HG03103 (cell line): ENCODE data around the gene IL1R1.

Experiments used
- ATAC-seq: cut with Tn5 transposase; IDR thresholded peaks from one replicate; pipeline ENCODE4 v1.9.1; 2021; ENCODE audit warnings: low read depth; ENCODE audit not compliant: unreplicated experiment

Gene IL1R1

DNA sequence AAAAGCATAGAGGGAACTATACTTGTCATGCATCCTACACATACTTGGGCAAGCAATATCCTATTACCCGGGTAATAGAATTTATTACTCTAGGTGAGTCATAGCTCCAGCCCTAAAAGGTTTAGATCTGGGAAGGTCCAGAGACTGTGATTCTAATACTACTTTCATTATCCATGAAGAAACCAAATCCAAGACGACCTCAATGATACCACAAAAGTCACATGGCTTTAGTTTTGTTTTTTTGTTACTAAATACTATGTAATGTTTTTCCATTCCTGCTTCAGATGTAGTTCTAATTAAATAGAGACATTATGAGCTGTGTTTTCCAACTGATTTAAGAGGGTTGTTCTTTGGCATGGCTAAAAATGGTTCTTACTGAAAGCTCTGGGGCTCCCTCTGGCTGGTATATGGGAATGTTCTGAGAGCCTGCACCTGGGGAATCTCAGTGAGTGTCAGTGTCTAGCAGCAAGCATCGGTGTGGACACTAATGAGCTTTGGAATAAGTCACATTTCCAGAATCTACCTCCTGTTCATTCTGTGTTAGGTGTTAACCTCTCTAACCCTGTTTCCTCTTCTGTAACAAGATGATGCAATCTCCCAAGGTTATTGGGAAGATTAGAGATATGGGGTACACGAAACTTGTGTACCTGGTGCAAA lies 23.8 kb downstream of the IL1R1 start:
- ATAC-seq: no peak

DNA sequence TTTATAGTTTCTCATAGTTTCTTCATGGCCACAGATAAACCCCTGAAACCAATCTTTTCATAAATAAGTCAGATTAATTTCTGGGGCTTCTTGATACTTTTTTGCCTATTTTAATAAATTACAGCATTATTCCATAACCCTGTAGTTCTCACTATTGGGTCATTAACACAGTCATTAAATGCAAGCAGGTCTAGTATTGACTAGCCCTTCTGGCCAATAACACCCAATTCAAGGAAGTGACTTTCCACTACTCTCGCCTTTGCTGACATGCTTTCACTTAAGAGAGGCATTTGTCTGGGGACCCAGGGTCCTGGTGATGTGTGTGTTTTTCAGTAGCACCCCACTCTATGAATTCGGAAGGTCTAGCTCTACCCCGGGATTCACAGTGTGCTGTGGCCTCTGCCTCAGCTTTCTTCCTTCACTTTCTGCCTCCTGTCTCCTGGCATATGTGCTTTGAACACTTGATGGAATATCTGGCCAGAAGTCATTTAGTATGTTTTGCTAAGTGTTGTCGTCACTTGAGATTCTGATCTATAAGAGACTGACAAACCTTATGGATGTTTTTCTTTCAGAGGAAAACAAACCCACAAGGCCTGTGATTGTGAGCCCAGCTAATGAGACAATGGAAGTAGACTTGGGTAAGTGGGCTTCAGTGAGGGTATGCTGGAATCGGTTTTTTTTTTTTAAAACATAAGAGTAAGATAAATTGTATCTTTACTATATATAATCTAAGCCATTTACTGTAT lies 25.7 kb downstream of the IL1R1 start:
- ATAC-seq: no peak

DNA sequence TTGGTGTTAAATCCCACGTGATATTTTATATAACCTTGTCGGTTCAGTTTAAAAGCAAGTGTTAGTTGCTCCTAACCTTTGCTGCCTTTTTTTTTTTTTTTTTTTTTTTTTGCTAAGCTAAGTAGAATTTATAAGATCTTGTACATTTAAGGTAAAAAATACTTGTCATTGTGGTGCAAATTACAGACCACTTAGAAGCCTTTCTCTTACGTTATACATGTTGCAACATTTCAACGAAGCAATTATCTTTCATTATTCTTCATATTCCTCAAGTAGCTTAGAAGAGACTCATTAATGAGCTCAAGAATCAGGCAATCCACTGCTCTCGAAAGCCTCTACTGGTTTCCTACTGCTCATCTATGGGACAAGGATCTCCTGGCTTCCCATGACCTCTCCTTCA lies 29.4 kb downstream of the IL1R1 start:
- ATAC-seq: no peak

DNA sequence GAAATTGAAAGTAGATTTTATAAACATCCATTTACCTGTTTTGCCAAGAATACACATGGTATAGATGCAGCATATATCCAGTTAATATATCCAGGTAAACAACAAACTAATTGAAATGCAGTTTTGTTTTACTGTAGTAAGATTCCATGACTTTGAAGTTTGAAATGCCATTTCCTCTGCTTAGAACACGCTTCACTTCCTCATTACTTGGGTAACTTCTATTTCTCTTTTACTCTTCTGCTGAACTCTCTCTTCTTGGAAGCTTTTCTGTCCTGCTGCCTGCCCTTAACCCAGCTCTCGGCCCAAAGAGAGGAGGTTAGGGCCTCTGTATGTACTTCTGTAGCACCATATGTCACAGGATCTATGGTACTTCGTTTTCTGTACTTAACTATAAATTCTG lies 30.2 kb downstream of the IL1R1 start:
- ATAC-seq: no peak

DNA sequence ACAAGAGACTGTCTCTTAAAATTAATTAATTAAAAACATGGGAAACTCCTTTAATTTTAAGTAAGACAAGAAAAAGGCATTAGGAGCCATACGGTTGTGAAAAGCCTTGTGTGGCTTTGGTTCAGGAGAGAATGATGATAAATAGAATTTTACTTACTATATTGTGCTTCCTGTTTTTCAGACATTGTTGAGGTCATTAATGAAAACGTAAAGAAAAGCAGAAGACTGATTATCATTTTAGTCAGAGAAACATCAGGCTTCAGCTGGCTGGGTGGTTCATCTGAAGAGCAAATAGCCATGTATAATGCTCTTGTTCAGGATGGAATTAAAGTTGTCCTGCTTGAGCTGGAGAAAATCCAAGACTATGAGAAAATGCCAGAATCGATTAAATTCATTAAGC lies 33.6 kb downstream of the IL1R1 start:
- ATAC-seq: no peak

DNA sequence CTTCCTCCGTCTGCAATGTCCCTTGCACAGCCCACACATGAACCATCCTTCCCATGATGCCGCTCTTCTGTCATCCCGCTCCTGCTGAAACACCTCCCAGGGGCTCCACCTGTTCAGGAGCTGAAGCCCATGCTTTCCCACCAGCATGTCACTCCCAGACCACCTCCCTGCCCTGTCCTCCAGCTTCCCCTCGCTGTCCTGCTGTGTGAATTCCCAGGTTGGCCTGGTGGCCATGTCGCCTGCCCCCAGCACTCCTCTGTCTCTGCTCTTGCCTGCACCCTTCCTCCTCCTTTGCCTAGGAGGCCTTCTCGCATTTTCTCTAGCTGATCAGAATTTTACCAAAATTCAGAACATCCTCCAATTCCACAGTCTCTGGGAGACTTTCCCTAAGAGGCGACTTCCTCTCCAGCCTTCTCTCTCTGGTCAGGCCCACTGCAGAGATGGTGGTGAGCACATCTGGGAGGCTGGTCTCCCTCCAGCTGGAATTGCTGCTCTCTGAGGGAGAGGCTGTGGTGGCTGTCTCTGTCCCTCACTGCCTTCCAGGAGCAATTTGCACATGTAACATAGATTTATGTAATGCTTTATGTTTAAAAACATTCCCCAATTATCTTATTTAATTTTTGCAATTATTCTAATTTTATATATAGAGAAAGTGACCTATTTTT lies 35.4 kb downstream of the IL1R1 start:
- no peak for ATAC-seq

DNA sequence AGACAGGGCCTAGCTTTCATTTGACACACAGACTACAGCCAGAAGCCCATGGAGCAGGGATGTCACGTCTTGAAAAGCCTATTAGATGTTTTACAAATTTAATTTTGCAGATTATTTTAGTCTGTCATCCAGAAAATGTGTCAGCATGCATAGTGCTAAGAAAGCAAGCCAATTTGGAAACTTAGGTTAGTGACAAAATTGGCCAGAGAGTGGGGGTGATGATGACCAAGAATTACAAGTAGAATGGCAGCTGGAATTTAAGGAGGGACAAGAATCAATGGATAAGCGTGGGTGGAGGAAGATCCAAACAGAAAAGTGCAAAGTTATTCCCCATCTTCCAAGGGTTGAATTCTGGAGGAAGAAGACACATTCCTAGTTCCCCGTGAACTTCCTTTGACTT lies 36.5 kb downstream of the IL1R1 start:
- ATAC-seq: no peak

DNA sequence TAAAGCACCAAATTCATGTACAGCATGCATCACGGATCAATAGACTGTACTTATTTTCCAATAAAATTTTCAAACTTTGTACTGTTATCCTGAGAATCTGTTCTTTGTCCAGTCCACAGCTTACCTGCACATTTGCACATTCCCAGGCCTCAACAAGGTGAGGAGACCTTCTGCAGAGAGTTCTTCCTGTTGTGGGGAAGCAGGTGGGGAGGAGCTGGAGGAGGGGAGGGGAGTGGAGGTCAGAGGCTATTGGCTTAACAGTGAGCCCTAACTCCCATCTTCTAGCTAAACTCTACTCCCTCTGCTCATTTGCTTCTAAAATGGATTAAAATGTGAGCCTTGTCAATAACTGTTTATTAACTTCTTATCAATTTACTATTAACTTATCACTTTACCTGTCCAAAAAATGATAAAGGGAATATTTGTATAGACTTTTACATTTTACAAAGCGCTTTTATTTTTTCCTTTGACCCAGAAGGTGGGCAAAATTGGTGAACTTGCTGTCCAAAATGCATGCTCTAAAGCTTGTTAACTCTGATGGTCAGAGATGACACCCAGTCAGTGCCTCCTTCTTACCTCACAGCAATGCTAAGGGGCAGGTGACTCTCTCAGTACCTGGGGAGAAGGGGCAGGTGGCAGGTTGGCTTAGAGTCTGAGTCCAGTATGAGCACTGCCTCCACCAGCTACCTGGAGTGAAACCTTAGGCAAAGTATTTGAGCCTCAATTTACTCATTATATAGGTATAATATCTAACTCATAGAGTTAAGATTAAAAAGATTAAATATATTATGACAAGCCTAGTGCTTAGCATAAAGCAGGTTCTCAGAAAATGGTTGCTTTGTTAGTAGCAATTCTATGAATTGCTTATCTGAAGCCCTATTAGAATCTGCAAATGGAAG lies 37.5 kb downstream of the IL1R1 start:
- no peak for ATAC-seq

DNA sequence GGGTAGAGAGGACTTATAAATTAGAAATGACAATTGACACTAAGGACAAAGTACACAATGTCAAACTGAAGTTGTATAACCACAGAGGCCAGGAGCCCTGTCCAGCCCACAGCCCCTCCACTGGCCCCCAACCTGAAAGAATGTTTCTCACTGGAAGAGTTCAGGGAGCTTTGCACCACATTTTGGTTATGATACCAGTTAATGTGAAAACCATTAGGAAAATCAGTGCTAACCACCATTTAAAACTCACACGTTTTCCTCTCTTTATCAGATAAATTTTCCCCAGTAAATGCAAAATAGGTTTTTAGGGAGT lies 38.1 kb downstream of the IL1R1 start:
- no peak for ATAC-seq

DNA sequence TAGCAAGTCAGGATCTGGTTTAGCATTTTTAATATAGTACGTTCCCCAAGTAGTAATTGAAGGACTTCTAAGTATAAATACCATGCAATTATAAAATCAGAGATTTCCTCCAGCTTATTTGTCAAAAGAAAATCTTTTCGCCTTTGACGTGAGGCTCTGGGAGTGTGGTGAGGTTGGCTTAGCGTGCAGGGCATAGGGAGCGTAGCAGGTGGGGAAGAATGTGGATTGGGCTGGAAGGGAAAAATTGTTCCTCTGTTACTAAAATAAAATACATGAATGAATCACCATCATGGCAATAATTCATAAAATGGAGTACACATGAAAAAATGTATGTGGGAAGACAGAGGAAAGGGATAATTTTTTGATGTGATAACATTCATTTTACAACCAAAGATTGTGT lies 38.8 kb downstream of the IL1R1 start:
- ATAC-seq: no peak

DNA sequence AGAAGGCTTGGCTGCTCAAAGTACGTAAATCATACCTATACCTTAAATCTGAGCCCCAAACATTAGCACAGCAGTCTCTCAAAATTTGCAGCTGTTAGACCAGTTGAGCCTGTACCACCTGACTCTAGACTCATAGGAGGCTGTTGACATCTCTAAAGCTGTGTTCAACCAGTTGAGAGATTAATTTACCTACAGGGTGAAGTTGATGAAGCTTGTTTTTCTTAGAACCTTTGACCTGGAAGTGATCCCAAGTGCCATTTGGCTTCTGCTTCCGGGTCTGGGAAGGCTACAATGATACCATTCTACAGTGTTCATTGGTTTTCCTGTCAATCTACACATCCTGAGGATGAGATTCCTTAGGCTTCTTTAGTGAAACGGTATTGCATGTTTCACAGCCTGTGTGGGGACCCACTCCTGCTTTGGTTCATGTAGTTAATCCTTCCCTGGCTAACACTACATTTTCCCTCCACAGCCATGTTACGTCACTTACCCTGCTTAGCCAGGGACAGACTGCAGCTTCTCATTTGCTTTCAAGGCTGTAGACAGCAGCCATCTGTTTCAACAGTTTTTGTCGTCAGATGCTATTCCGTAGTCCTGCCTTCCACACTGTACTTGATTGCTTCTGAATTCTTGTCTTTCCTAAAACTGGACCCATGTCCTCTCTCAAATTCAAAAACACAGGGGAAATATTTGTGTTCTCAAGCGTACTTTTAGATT lies 39.5 kb downstream of the IL1R1 start:
- no peak for ATAC-seq

DNA sequence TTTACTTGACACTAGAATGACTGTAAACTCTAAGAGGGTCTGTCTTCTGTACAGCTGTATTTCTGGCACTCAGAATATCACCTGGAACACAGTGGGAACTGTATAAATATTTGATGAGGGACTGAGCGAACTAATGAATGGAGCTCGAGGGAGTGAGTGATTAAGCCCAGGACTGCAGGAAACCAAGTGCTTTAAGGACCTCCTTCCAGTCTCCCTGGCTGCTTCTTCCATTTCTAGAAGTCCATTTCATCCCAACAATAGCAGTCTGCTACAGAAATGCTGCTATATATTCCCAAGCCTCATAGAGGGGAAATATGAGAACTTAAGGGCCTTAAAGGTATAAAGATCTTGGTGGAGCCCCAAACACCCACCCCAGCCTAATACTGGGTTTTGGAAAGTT lies 41.5 kb downstream of the IL1R1 start:
- no peak for ATAC-seq

DNA sequence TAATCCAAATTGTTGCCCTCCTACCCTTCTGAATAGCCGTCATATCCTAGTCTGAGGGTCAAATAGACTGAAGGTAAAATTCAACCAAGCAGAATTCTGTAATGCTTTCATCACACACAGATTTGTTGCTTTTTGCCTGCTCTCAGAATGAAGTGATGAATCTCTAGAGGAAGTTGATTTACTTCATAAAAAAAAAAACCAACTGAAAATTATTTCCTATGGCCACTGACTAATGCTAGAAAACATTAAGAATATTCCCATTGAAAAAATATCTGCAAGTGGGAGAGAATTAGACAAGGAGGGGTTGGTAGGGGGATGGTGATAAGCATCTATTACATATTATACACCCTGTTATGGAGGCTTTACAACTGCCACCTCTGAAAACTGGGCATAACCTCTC lies 42.0 kb downstream of the IL1R1 start:
- no peak for ATAC-seq

DNA sequence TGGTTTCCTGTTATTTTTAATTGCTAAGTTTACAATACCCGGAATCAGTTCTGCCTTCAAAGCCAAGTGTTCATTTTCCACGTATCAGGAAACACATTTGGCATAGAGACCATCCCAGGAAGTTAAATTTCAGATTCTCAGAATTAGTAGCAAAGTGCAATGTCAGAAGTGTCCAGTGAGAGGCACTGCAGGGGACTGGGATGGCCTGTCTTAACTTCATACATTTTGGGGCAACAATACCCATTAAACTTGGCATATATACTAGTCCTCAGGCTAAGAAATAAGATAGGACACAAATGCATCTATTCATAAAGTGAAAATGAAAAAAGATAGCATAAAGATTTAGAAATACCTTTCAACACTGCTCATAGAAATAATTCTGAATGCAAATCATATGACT lies 42.8 kb downstream of the IL1R1 start:
- ATAC-seq: no peak

DNA sequence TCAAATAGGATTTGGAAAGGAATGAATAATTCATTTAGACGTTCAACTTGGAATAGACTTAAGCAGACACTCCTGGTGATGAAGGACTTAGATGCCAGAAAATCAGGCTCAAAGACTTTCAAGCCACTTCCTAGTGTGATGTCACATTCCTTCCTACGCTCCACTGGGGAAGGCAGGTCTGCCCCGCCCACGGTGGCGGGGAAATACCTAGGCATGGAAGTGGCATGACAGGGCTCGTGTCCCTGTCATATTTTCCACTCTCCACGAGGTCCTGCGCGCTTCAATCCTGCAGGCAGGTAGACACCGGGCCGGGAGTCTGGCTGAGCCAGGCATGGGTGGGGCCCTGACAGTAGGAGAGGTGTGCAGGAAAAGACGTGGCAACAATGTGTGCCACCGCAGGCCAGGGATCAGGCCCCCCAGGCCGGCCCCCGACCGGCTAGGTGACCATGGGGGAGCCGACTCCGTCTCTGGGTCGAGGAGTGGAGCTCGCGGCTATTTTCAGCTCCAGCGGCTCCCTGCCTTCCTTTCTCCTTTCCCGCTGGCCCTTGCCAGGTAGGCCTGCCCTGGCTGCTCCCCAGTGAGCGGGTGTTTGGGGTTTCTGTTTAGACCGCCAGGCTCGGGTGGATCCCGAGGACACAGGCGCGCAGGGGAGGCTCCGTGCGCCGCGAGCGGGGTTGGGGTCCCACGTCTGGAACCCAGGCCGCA lies 44.4 kb downstream of the IL1R1 start, which contains the start of gene IL1RL2:
TSS of gene IL1RL2 (plus strand) at position 233 of the 705 bp plus-strand sequence. CDS start 845 bp downstream, outside the sequence.
- ATAC-seq: no peak

DNA sequence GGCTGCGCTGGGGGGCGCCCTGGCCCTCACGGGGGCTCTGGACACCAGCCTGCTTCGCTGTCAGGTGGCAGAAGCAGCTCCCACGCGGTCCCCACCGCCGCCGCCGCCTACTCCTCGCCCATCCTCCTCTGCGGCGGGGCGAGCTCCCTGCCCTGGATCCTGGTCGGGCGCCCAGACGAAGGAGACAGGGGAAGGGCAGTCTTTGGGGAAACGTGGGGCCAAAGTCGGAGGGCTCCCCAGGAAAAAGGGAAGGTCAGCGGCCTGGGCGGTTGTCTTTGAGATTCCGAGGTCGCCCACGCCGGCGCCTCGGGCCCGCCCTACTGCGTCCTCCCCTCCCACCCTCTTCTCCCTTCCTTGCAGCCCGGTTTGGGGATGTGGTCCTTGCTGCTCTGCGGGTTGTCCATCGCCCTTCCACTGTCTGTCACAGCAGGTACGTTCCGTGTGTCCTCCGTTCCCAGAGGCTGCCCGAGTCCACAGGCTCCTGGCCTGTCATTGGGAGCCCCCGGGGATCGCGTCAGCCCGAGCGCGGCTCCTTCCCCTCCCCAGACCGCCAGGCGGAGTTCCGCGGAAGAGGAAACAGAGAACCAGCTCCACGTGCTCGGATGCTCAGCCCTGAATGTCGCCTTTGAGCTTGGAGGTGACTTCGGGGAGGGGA lies 45.1 kb downstream of the IL1R1 start:
- no peak for ATAC-seq

DNA sequence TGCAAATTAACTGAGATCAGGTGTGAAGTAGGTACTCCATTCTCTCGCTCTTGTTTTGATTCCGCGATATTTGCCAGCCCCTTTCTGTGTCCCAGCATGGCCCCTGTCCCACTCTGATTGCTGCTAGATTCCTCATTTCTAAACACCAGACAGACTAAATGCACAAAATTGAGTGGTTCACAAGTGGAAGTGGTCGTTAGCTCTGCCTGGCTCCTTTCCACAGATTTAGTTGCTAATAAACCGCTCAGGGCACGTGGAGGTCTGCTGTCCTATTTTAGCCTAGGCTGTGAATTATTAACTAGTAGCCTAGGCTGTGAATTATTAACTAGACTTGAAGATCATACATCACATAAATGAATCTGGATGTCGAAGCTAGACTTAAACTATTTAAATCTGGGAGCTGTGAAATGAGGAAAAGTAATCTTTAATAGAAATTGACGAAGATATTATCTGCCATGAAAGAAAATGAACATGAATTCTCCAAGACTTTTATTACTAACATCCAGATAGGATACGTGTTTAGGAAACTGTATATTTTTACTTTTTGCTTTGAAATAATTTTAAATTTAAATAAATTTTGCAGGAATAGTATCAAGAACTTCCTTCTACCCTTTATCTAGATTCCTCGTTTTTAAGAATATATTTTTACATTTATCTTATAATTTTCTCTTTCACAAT lies 48.0 kb downstream of the IL1R1 start:
- no peak for ATAC-seq

DNA sequence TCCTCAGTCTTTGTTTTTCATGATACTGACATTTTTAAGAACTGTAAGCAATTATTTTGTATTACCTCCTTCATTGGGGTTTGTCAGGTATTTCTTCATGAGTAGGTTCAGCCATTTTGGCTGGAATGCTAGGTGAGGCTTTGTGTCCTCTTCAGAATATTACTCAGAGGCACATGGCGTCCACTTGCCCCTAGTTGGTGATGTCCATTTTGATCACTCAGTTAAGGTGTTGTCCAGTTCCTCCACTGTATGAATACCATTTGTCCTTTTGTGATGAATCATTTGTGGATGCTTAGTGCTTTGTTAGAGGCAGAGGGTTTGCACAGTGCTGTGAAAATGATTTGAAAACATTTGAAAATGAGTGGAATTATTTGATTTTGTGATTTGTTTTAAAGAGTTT lies 49.0 kb downstream of the IL1R1 start:
- ATAC-seq: no peak

DNA sequence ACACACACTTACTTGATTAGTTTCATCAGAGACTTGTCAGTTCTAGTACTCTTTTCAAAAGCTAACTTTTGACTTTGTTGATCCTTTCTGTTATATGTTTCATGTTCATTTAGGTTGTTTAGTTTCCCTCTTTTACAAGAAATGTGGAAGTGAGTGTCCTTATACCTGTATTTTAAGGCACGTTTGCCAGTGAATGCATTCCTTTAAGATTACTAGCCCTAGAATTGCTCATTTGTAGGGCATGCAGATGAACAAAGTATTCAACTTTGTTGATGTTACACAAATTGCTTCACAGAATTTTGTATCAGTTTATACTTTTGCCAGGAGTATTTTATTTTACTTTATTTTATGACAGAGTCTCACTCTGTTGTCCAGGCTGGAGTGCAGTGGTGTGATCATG lies 50.5 kb downstream of the IL1R1 start:
- ATAC-seq: no peak
